Erythroblast (primary cell): ENCODE results near the gene CACNA1B.

Source experiments
- GATA1 ChIP-seq: IDR thresholded peaks from 2 replicates; pipeline ENCODE4 v1.6.1; 2011; ENCODE audit warnings: low read depth, mild to moderate bottlenecking, control low read depth, low read length, moderate library complexity
- POLR2A ChIP-seq: IDR thresholded peaks from 2 replicates; pipeline ENCODE4 v1.6.1; 2011; ENCODE audit warnings: mild to moderate bottlenecking, low read length

- TF ChIP-seq POLR2A (no peak), GATA1 (no peak)
These were observed 78.5 kb downstream of the CACNA1B start for GRCh38 chr9:137956039-137956438.
